ENCODE measurements around the gene TSPAN7. TPM values are rescaled to one million over a fixed set of nuclear protein-coding genes. Genes with fewer than 3 reads are reported as not detected.

TSPAN7 gene
- total and polyA plus RNA-seq, 2 of the 4 experiments (the other 2 are of a cell fraction) = not detected

GRCh38 chrX:38669428-38669827 is 108.1 kb downstream of the TSPAN7 start:
- WGBS, 2 experiments (ENCODE audit: extremely low coverage in 2 of 2, insufficient read length in 1 of 2) = 0% methylated on average over 1 of the region's 4 CpGs; no CpG with 5 or more reads in 1 of the 2 experiments
- Histone ChIP-seq H3K9me1 (ENCODE audit: insufficient read depth, low read length) (no peaks in the 10 kb centered on the region), H3K27ac (ENCODE audit: insufficient read depth, low read length) (no peak overlapping the region), H3K36me3 (ENCODE audit: control insufficient read depth, insufficient read depth, low read length) (no peaks in the 10 kb centered on the region), H3K9ac (ENCODE audit: low read depth, low read length) (no peak overlapping the region), H3K23ac (ENCODE audit: low read depth, low read length) (no peak overlapping the region), H2BK5ac (ENCODE audit: low read depth, low read length, poor library complexity, severe bottlenecking) (no peak overlapping the region), H4K20me1 (ENCODE audit: insufficient read depth, low read length) (no peaks in the 10 kb centered on the region), H2AFZ (replicated peaks; ENCODE audit: low read length, poor library complexity) (no peak overlapping the region), H3K4me3 (ENCODE audit: insufficient read depth, low read depth, low read length) (no peak overlapping the region), H3K4me1 (ENCODE audit: control insufficient read depth, insufficient read depth, low read length) (no peaks in the 10 kb centered on the region), H2AK5ac (ENCODE audit: low read depth, low read length) (no peak overlapping the region), H3K9me3 (ENCODE audit: control insufficient read depth, insufficient read depth, low read length) (no peaks in the 10 kb centered on the region), H4K5ac (ENCODE audit: low read depth, low read length) (no peak overlapping the region), H3K4me2 (ENCODE audit: low read depth, low read length) (no peak overlapping the region), H3K14ac (replicated peaks; ENCODE audit: low read depth, low read length) (no peak overlapping the region), H3K18ac (ENCODE audit: low read depth, low read length) (no peak overlapping the region), H3K27me3 (ENCODE audit: control insufficient read depth, insufficient read depth, low read length) (peaks cover 8% of the 10 kb centered on the region), H2BK120ac (ENCODE audit: low read depth, low read length) (no peak overlapping the region), H3K79me1 (ENCODE audit: low read depth in 1 of 2, low read length in 2 of 2) (no peaks in the 10 kb centered on the region), H2AK9ac (replicated peaks; ENCODE audit: low read depth, low read length, poor library complexity) (no peak overlapping the region), H2BK20ac (ENCODE audit: low read depth, low read length) (no peak overlapping the region), H4K91ac (ENCODE audit: insufficient read depth, low read depth, low read length) (no peak overlapping the region), H4K8ac (ENCODE audit: low read depth in 2 of 2, low read length in 2 of 2) (no peak overlapping the region), H2BK15ac (ENCODE audit: low read depth, low read length) (no peak overlapping the region), H3K56ac (ENCODE audit: extremely low read depth, insufficient read depth, low read length) (no peak overlapping the region), H3K4ac (ENCODE audit: low read depth, low read length) (no peak overlapping the region)
- intact Hi-C loops (cut with micrococcal nuclease) (no loop called here), dilution Hi-C loops (cut with HindIII; ENCODE audit: low sequenced_read_pairs, unreplicated experiment) (no loop called here), in situ Hi-C loops (cut with MboI; ENCODE audit: low sequenced_read_pairs) (no loop called here)
- no peak for ATAC-seq (ENCODE audit: low read depth)
- no peak for TF ChIP-seq MAZ (IDR thresholded peaks at IDR 0.05; ENCODE audit: borderline replicate concordance, low read depth, low read length)
- TF ChIP-seq CEBPB (IDR thresholded peaks at IDR 0.05; ENCODE audit: low read depth, low read length) = no peak
- TF ChIP-seq BHLHE40 (IDR thresholded peaks at IDR 0.05; ENCODE audit: low read depth, low read length) = no peak
- no peak for TF ChIP-seq CTCF (conservative IDR thresholded peaks at IDR 0.05; ENCODE audit: low read depth, low read length)
- TF ChIP-seq NFE2L2 (IDR thresholded peaks at IDR 0.05; ENCODE audit: low read depth, low read length) = no peak
- TF ChIP-seq RFX5 (IDR thresholded peaks at IDR 0.05; ENCODE audit: low read depth, low read length) = no peak
- TF ChIP-seq USF2 (IDR thresholded peaks at IDR 0.05; ENCODE audit: low read depth, low read length) = no peak
- TF ChIP-seq FOS (IDR thresholded peaks at IDR 0.05; ENCODE audit: low read depth, low read length) = no peak
- no peak for TF ChIP-seq SMC3 (IDR thresholded peaks at IDR 0.05; ENCODE audit: low read depth, low read length)
- TF ChIP-seq CHD1 (IDR thresholded peaks at IDR 0.05; ENCODE audit: low read depth, low read length) = no peak
- TF ChIP-seq RCOR1 (IDR thresholded peaks at IDR 0.05; ENCODE audit: insufficient replicate concordance, low read length) = no peak
- TF ChIP-seq POLR2A (IDR thresholded peaks at IDR 0.05; ENCODE audit: low read depth, low read length) = no peak
- no peak for TF ChIP-seq MXI1 (IDR thresholded peaks at IDR 0.05; ENCODE audit: borderline replicate concordance, low read depth, low read length)
- TF ChIP-seq RAD21 (IDR thresholded peaks at IDR 0.05; ENCODE audit: low read length) = no peak
- no peak for TF ChIP-seq MAFK (IDR thresholded peaks at IDR 0.05; ENCODE audit: low read depth, low read length)
- TF ChIP-seq ELK1 (IDR thresholded peaks at IDR 0.05; ENCODE audit: borderline replicate concordance, low read depth, low read length) = no peak
- no peak for DNase-seq
- POLR2A ChIA-PET (ENCODE audit: unreplicated experiment) = no interaction called here
- BruUV-seq (replicated peaks) = no TSS peak
- CTCF ChIA-PET = no interaction called here

Measured in IMR-90 (cell line).